A673 (cell line): Measurements from ENCODE around the gene CGB2.

Experiments
- CTCF ChIP-seq: fragments of 300-800, 200-600 bp; sonication (generic); conservative IDR thresholded peaks from 2 replicates; pipeline ENCODE4 v1.5.1; 2017; ENCODE audit warnings: low read depth, mild to moderate bottlenecking, antibody characterized with exemption, low read length, moderate library complexity, mixed read lengths
- EZH2 ChIP-seq: fragments of 200-600 bp; sonication (generic); IDR thresholded peaks from 2 replicates; pipeline ENCODE4 v1.6.1; 2017; ENCODE audit warnings: borderline replicate concordance, low read depth, mild to moderate bottlenecking, mixed read lengths, antibody characterized with exemption, low read length; ENCODE audit not compliant: poor library complexity, severe bottlenecking

GRCh38 chr19:49065905-49066512, 34.3 kb downstream of the CGB2 start:
- TF ChIP-seq CTCF (no peak), EZH2 (no peak)
